ENCODE measurements around the gene NR6A1.

NR6A1 gene

DNA sequence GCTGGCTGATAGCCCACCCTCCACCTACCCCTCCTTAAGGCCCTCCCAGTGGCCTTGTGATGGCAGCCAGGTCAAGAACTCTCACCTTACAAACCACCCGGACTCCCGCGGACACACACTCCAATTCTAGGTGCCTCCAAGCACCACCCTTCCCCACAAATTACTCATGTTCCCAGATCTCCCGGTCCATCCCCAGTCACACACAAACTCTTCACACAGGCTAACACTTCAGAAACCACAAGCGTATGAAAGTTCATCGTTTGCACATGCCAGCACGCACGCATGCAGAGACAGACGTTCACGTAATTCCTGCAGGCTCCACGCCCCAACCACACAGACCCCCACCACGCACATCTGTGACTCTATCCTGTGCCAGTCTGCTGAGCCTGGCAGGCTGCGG is 281.9 kb downstream of the NR6A1 start:
- DNase-seq (ENCODE audit: low read depth) = no peak
- H3K4me3 ChIP-seq (replicated peaks; ENCODE audit: low read depth, low read length) = no peak overlapping the region
- no peak for TF ChIP-seq CTCF (IDR thresholded peaks at IDR 0.05; ENCODE audit: low read length, missing control alignments)

GRCh38 chr9:124488641-124489210 is 282.4 kb downstream of the NR6A1 start:
- no peak for DNase-seq (ENCODE audit: low read depth)
- H3K4me3 ChIP-seq (replicated peaks; ENCODE audit: low read depth, low read length) = no peak overlapping the region
- TF ChIP-seq CTCF (IDR thresholded peaks at IDR 0.05; ENCODE audit: low read length, missing control alignments) = no peak

GRCh38 chr9:124487260-124488182 is 283.6 kb downstream of the NR6A1 start:
- no peak overlapping the region for H3K4me3 ChIP-seq (replicated peaks; ENCODE audit: low read depth, low read length)
- no peak for TF ChIP-seq CTCF (IDR thresholded peaks at IDR 0.05; ENCODE audit: low read length, missing control alignments)
- DNase-seq (ENCODE audit: low read depth) = no peak

DNA sequence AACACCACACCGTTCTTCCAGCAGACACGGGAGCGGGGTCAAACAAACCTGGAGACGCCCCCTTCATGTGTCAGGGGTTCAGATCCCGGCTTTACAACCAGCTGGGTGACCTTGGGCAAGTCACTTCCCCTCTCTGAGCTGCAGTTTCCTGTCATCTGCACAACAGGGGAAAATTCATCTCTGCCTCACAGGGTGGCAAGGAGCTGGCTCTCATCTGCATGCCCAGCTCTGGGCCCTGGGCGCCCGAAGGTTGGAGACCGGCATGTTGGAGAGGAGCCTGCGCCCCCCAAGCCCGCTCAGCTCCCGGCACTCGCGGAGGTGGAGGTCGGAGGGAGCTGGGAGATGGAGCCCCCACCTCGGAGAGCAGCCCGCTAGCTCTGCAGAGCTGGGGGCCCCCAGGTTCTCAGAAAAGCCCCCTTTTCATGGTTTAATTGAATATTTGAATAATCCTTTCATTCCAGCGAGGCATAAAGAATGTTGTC is 284.3 kb downstream of the NR6A1 start:
- no peak for DNase-seq (ENCODE audit: low read depth)
- TF ChIP-seq CTCF (IDR thresholded peaks at IDR 0.05; ENCODE audit: low read length, missing control alignments) = no peak
- H3K4me3 ChIP-seq (replicated peaks; ENCODE audit: low read depth, low read length) = no peak overlapping the region

GRCh38 chr9:124485936-124486335 is 285.2 kb downstream of the NR6A1 start:
- H3K4me3 ChIP-seq (replicated peaks; ENCODE audit: low read depth, low read length) = no peak overlapping the region

DNA sequence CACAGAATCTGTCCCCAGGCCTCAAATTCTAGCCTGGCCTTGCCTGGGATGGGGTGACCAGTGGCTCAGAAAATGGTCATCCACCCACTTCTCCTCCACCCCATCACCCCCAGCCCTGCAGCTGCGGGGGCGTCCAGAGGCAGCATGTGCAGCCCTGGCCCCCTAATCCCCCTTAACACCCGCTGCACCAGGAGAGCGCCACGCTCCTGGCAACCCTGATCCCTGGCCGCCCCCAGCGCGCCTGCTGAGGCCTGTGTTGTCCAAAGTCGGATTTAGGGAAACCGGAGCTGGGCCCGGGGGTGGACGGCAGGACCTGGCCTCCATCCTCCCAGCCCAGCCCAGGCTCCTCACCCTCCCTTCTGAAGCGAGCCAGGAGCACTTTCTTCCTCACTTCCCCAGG is 285.9 kb downstream of the NR6A1 start:
- TF ChIP-seq CTCF (IDR thresholded peaks at IDR 0.05; ENCODE audit: low read length, missing control alignments) = no peak

More at GRCh38 chr9:124485936-124486335, 285.2 kb downstream of the NR6A1 start:
- DNase-seq (ENCODE audit: low read depth) = no peak
- TF ChIP-seq CTCF (IDR thresholded peaks at IDR 0.05; ENCODE audit: low read length, missing control alignments) = no peak

More for the DNA sequence above, 285.9 kb downstream of the NR6A1 start:
- no peak for DNase-seq (ENCODE audit: low read depth)
- no peak overlapping the region for H3K4me3 ChIP-seq (replicated peaks; ENCODE audit: low read depth, low read length)

All from fibroblast of pulmonary artery (primary cell).